Measurements from ENCODE around the gene PLOD3. TPM values are rescaled to one million over a fixed set of nuclear protein-coding genes. Genes with fewer than 3 reads are reported as not detected.

PLOD3 gene
- total and polyA plus RNA-seq, 2 of the 8 experiments (the other 6 are each of a cell fraction or from before 2014, with no cell fraction given) = 28.4 to 47.2 TPM

GRCh38 chr7:101239191-101239950 lies 22.0 kb upstream of the PLOD3 start (continued):
- TF ChIP-seq KDM4A (IDR thresholded peaks at IDR 0.05; ENCODE audit: low read depth, low read length, severe bottlenecking) = no peak
- TF ChIP-seq BCL11A (IDR thresholded peaks at IDR 0.05; ENCODE audit: low read depth in 2 of 2, low read length in 2 of 2) = no peak
- TF ChIP-seq BRCA1 (IDR thresholded peaks at IDR 0.05; ENCODE audit: low read depth, low read length) = no peak
- TF ChIP-seq E2F6 (IDR thresholded peaks at IDR 0.05) = no peak
- TF ChIP-seq JUN (IDR thresholded peaks at IDR 0.05; ENCODE audit: low read depth, low read length) = no peak
- no peak for TF ChIP-seq JUND (IDR thresholded peaks at IDR 0.05; ENCODE audit: low read length)
- TF ChIP-seq MAX (IDR thresholded peaks at IDR 0.05) = no peak
